Glomerular visceral epithelial cell (primary cell): ENCODE data around the gene SLFN14.
"Not testable (repeated sequence)": the region's sequence is repeated elsewhere in the genome, so short reads cannot be mapped to it uniquely, and the experiment has no call there.

Experiments used
- DNase-seq: peaks from one replicate; pipeline ENCODE4 v3.0.0-alpha.2; 2016; ENCODE audit errors: extremely low spot score

SLFN14 gene

DNA sequence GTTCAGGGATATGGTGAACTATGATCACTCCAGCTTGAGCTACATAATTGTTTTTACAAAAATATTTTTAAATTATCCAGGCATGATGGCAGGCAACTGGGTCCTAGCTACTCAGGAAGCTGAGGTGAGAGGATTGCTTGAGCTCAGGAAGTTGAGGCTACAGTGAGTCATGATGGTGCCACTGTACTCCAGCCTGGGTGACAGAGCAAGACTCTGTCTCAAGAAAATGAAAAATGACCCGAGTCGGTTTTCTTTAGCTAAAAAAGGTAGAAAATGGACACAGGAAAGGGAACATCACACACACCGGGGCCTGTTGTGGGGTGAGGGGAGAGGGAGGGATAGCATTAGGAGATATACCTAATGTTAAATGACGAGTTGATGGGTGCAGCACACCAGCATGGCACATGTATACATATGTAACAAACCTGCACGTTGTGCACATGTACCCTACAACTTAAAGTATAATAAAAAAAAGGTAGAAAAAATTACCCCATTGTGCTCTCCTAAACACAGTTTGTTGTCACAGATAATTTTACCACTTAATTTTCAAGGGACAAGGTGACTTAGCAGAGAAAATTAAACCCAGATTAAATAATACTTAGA, 38.9 kb downstream of the SLFN14 start:
- DNase-seq = not testable (repeated sequence)

DNA sequence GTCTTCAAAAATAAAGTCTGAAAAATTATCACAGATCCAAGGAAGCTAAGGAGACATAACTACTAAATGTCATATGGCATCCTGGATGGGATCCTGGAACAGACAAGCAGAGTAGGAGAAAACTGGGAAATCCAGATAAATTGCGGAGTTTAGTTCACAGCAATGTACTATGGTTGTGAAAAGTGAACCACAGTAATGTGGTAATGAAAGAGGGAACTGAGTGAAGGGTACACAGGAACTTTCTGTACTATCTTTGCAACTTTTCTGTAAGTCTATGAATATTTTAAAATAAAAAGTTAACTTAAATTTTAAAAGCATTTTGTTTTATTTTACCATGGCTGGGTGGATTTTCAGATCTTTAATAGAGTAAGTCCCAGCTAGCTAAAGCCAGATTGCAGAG, 39.5 kb downstream of the SLFN14 start:
- DNase-seq = no peak

DNA sequence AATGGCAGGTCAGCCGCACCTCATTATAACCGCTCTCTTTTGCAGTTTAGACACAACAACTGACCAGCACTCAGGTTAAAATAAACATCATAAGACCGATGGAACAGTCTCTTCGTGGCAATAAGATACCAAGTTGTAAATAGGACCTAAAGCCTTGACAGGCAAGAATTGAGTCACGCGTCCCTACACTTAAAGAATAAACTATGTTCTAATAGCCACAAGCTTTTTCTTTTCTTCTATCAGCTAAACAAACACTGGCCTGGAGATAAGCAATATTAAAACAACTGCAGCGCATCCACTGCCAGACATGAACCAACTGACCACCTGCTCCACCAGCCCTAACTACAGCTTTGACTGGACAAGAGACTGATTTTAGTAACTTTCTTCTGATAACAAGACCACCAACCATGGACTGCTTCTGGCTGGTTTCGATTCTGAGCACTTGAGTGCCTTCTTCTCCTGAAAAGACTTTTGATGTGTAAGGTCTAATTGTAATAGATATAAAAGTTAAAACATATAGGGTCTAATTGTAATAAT, 40.6 kb downstream of the SLFN14 start:
- DNase-seq = no peak

DNA sequence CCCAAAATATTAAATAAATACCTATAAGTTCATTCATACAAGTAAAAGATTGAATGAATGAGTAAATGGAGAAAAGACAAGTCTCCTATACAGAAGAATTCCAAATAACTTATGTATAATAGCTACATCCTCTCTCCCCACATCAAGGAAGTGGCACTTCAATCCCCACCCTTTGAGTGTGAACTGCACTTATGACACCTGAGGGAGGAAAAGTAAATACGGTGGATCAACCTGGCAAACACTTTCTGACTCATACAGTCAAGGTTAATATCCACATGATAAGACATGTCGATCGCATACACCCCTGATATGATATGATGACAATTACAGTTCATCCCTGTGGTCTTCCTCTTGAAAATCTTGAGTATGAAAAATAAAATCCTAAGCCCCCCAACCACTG, 41.2 kb downstream of the SLFN14 start:
- DNase-seq = no peak

DNA sequence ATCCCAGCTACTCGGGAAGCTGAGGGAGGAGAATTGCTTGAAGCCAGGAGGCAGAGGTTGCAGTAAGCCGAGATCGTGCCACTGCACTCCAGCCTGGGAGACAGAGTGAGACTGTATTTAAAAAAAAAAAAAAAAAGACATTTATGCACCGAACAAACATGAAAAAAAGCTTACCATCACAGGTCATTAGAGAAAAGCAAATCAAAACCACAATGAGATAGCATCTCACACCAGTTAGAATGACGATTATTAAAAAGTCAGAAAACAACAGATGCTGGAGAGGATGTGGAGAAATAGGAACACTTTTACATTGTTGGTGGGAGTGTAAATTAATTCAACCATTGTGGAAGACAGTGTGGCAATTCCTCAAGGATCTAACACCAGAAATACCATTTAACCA, 42.2 kb downstream of the SLFN14 start:
- not testable (repeated sequence) for DNase-seq

DNA sequence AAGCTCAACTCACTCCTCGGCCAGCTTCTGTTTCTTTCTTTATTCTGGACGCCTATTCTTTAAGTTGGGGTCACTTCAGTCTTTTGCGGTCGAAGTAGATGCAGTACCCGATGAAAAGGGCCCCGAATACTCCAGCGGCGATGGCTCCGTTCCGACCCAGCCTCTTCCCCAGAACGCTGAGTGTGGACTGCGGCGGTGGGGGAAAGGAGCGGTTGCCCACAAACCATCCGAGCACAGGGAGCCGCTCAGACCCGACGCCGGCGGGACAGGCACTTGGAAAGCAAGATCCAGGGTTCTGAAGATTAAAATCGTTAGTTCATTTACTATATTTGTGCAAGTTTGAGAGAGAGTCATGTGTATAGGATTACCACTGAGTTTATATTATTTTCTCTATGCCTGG, 45.6 kb downstream of the SLFN14 start:
- no peak for DNase-seq

DNA sequence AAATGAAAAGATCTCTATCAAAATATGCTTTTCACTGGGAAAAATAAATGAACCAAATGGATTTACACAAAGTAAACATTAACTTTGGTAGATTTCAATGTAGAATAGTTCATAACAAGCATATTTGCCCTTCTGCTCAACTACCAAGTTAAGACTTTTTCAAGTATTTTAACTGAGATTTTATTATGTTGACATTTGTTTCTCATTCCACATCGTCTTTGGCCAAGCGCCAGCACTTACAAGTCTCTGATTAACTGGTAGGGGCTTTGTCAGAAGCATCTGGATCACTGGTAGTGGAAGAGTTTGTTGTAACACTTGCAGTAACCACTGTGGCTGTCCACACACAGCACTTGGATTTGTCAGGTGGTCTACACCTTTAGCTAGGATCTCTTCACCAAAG, 46.1 kb downstream of the SLFN14 start:
- no peak for DNase-seq
